Stimulated activated CD4-positive, alpha-beta T cell treated with anti-CD3 and anti-CD28 coated beads, TNF-alpha, amount 100 ng/mL, for 24 hours (primary cell): Measurements from ENCODE around the gene CHMP2A.
A peak's percentile ranks its signal among the peaks of the same experiment; 100 is the strongest.

Source experiments
- DNase-seq, 3 experiments: peaks; one replicate each; pipeline ENCODE4 v3.0.0-alpha.2; 2020; ENCODE audit warnings: low read depth in 3 of 3

The CHMP2A gene

DNA sequence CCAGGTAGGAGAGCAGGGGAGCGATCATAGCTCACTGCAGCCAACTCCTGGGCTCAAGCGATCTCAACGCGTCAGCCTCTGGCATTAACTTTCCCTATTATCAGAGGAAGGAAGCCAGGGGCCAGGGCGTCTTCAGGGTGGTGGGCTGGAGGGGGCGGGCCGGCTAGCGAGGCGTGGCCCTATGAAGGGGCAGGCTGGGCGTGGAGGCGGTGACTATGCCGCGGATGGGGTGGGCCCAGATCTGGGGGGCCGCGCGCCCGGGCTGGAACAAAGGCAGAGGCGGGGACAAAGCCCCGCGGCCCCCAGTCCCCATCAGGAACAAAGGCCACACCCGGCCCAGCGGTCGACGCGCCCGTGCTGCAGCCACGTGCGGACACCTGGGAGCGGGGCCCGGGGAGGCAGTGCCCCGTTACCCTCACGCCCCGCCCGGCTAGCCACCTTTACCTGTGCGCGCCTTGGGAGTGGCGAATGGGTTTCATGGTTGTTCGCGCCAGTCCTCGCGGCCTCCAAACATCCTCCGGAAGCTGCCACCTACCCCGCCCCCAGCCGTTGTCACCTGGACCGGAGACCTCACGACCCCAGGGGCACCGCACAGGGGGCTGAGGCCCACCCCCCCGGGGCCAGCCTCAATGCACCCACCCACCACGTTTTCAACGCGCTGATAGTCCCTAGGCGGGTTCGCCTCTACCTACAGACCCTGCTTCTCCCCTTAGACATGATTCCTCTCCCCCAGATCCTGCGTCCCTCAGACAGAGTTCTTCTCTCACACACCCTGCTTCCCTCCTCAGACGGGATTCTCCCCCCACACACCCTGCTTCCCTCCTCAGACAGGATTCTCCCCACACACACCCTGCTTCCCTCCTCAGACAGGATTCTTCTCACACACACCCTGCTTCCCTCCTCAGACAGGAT lies 16.4 kb downstream of the CHMP2A start:
- peak in 1 of 3 experiments; percentile 58 for DNase-seq

DNA sequence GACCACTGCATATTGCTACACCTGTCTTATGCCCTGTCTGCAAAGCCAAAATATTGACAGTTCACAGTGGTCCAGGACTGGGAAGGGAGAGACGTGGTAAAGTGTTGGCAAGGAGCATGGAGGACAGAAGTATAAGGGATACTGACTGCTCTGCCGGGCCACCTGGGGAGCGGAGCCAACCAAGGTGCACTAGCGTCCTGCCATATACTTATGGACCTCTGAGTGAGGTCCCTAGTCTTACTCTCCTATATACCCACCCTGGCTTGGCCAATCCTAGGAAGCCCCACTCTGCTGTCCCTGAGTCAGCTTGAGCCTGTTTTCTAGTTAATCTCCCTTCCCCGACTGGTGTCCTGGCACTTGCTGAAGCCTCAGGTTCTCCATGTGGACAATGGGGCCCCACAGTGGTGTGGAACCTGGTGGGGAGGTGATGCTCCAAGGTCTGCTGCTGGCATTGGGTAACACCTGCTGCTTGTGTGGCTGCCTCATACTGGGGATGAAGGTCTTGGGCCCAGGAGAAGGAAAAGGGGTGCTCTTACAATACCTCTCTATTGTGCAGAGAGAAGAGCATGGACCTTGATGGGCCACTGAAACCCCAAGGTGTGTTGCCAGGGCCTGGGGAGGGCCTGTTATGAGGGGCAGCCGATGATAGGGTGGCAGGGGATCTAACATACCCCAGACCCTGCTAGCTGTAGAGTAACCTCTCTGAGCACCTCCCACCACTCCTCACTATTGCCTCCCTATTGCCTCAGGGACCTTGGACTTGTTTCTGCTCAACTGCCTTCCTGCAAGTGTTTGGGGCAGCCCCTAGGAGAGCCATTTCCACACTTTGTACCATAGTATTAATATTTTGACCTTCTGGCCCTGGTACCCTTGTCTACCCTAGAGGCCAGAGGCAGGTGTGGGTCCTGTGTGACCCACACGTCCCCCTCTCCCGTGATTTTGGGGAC lies 17.8 kb downstream of the CHMP2A start:
- DNase-seq = no peak

DNA sequence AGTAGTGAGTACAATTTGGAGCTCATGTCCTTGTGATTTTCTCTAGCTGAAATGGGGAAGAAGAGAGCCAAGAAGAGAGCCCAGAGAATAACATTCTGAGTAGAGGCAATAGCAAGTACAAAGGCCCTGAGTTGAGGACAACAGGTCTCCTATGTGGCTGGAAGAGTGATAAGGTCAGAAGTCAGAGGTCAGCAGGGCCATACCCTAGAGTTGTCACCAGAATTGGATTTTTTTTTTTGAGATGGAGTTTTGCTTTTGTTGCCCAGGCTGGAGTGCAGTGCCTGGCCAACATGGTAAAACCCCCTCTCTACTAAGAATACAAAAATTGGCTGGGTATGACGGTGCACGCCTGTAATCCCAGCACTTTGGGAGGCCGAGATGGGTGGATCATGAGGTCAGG lies 19.0 kb downstream of the CHMP2A start:
- DNase-seq = no peak

DNA sequence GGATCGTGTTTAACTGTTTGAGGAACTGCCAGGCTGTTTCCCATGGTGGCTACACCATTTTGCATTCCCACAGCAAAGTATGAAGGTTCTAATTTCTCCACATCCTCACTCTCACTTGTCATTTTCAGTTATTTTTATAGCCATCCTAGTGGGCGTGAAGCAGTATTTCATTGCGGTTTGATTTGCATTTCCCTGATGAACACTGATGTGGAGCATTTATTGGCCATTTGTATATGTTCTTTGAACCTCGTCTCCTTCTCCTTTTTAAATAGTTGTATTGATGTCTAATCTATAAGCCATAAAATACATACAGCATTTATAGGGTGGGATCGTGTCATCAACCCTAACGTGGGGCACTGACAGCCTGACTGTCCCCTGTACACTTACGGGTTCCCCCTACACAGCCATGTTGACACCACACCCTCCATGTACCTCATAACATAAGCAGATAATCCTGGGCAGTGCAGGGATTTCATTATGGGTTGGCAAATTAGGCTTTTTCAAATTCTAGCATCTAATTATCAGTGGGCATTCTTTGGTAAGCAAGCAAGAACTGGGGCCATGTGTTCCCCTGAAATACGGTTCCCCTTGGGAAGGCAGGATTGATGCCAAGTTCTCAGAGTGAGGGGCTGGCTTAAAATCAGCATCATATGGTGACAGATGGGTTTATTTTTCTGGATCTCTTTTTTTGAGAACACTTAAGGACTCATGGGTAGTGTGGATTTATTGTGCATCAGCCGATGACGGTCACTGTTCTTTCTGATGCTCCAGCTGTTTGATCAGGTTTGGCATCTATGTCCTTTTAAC lies 23.7 kb downstream of the CHMP2A start:
- DNase-seq = no peak

DNA sequence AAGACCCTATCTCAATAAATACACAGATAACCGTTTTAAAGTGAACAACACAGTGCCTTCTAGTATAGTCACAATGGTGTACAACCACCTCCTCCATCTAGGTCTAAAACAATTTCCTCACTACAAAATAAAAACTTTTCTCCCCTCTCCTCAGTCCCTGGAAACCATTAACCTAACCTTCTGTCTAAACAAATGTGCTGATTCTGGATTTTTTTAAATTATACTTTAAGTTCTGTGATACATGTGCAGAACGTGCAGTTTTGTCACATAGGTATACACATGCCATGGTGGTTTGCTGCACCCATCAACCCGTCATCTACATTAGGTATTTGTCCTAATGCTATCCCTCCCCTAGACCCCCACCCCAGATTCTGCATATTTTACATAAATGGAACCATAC lies 25.5 kb downstream of the CHMP2A start:
- DNase-seq = no peak

DNA sequence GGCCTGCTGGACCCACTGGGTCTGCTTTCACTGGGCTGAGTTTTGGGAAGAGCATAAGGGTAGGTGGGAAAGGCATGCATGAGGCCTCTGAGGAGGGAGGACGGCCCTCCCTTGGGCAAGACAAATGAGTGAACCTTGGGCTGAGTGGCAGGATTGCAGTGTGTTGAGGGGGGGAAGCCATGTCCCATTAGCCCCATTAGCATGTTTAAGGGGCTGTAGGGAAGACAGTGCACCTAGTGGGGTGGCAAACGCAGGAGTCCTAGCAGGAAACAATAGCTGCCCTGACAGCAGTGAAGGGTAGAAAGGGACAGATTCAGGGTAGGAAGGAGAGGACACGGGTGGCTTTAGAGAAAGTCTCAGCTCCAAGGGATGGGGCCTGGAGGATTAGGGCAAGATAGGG lies 32.2 kb downstream of the CHMP2A start:
- no peak for DNase-seq

DNA sequence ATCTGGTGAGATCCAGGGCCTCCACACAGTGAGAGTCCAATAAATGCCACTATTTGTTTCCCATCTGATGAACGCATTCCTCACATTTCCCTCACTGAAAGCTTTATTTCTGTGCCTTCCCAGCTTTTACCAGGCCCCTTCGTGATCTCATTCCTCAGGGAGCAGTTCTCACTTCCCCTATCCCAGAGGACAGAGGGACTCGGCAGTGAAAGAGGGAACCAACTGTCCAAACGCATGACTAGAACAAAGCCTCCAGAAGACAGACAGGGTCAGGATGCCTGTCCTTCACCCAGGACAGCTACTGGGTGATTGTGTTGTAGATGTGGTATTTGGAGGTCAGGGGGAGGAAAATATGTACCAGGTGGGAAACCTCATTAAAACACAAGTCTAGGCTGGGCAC lies 33.3 kb downstream of the CHMP2A start:
- no peak for DNase-seq

DNA sequence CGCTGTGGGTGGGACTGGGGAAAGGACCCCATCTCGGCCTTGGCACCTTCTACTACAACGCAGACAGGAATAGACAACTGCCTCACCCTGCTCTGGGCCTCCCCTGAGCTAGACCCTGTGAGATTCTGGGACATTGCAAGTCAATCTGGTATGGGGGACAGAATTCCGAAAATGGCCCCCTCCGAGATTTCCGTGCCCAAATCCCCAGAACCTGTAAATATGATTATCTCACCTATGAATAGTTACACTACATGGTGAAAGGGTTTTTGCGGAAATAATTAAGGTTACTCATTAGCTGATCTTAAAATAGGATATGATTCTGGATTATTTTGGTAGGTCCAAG lies 34.7 kb downstream of the CHMP2A start:
- DNase-seq = no peak

DNA sequence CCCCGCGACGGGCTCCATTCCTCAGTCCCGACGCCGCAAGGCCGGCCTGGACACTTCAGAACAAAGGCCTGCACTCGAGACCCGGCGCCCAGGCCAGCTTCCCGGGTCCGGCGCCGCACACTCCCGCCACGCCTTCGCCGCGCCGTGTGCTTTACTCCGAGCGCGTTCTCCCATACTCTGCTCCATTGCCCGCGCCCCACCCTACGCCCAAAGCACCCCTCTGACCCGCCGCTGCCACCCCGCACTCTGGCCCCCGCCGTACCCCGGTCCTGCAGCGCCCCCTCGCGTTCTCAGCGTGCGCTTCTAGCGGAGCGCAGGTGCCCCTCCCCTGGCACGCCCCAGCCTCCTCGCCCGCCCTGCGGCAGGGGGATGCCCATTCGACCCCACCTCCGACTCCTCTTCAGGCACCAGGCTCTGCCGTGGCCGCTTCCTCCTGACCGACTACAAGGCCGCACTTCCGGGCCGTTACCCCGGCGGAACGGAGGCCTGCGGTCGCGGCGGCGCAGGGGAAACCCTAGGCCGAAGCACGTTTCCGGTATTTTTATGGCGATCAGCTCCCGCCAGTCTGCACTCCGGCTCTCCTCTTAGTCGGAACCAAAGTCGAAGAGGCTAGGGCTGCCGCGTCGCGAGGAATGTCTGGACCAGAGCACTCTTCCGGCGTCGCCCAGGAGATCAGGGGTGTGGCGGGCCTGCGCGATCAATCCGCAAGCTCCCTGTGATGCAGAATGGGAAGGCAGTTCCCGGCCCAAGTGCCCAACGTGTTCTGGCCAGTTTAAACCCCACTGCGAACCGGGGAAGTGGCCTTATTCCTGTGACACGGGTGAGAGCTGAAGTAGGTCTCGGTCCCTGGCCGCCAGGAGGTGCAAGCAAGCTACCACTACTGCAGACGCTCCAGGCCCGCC lies 35.3 kb downstream of the CHMP2A start, which contains the start of gene ZBTB45:
ZBTB45 (minus strand) TSS at position 456 of the 902 bp plus-strand sequence. CDS start 2,137 bp downstream, outside the sequence.
- peak; percentile 80 to 91 (median 84) for DNase-seq

DNA sequence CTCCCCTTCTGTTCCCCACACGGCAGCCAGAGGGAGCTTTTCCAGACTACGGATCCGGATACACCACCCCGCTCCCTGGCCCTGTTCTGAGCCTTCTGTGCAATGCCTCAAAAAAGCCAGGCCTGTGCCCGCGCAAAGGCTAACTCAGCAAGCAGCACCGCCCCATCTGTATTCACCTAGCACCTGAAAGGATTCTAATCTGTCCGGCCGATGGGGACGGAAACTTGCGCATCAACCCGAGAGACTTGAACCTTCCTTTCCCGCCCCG lies 35.9 kb downstream of the CHMP2A start:
- DNase-seq = peak in 1 of 3 experiments; percentile 52

DNA sequence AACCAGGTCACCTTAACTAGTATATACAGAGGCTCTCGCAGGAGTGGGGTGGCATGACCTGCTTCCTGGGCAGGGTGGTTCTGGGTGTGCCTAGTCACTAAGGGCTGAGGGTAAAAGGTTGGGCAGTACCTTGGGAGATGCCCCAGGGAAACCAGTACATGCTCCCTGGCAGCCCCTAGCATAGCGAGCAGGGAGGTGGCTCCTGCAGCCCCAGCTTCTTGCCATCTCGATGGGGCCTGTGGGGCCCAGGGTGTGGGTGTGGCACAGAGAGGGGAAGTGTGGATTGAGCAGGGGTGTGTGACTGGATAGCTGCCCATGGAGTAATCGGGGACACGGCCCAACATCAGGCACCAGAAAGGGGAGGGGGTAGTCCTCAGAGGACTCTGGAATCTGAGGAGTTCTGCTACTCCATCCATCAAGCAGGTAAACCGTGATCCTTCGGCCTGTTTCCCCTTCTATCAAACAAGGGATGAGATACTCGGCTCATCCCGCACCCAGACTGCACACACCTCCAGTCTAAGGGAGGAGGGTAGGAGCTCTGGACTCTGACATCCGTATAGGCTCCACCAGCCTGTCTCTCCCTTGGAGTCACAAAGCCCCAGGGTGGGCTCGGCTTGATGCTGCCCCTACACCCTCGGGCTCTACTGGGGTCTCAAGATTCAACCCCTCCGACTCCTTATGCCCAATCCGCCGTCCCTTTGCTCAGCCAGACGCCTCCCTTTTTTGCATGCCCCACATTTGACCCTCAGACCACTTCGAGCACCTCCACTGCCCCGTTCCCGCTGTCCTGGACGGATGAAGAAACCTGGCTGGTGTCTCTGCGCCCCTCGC lies 36.4 kb downstream of the CHMP2A start:
- no peak for DNase-seq

DNA sequence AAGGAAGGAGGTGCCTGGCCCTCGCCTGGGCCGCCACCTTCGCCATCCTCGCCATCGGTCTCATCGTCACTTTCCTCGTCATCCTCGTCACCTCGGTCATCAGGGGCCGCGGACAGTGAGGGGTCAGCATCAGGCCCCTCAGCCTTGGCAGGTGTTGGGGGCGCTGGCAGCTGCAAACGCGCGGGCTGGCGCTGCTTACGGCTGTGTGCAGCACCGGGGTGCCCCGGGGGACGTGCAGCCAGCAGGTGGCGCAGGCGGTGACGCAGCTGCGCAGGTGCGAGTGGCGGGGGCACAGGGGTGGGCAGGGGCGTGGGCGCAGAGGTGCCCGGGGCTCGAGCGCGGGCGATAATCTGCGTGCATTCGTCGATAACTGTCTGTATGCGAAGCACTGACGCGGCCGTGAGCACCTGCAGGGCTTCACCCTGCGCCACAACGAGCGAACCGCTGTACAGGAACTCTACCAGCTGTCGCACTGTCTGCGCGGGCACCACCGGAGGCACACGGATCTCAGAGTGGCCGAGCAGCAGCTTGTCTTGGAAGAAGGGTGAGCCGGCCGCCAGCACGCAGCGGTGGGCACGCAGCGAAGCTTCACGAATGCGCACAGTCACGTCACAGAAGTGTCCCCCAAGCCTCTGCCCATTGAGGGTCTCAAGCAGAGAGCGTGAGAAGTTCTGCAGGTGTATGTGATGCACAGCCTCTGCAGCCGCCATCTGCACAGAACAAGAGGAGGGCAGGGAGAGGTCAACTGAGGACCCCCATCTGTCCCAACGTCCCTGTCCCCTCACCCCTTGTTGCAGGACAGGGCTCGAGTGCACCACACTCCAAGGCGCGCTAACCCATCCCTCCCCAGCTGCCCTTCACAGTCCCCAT lies 37.7 kb downstream of the CHMP2A start:
- no peak for DNase-seq

DNA sequence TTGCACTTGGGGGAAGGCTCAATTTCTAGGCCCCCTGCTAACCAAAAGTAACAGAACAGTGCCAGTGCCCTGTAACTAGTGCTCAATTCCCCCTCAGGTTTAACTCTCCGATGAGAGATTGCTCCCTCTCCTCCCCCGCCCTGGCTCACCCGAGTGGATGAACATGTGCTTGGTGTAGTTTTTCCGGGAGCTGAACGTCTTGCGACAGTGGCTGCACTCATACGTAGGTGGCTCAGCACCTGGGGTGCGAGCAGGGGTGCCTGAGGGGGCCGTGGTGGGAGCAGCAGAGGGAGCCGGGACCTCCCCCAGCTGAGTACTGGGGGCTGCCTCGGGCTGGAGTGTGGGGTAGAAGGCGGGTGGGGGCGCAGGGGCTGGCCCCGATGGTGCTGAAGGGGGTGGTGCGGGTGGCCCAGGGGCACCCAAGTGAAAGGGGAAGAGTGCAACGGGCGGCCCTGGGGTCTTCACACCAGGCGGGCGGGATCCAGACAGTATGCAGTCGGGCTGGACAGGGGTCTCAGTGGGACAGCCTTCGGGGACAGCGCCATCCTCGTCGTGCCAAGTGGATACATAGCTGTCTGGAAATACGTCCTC lies 38.6 kb downstream of the CHMP2A start:
- no peak for DNase-seq

DNA sequence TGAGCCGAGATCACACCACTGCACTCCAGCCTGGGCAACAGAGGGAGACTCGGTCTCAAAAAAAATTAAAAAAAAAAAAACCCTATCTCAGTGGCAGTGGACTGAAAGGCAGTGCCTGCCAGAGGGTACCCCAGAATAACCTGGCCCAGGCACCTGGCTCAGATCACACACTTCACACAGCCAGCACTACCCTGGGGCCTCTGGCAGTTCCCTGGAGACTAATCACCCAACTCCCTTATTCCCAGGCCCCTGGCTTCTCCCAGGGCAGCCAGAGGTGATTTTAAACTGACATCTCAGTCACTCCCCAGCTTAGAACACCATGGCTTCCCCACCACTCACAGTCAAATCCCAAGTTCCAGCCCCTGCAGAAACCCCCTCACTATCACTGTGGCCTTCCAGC lies 39.6 kb downstream of the CHMP2A start:
- DNase-seq = no peak

DNA sequence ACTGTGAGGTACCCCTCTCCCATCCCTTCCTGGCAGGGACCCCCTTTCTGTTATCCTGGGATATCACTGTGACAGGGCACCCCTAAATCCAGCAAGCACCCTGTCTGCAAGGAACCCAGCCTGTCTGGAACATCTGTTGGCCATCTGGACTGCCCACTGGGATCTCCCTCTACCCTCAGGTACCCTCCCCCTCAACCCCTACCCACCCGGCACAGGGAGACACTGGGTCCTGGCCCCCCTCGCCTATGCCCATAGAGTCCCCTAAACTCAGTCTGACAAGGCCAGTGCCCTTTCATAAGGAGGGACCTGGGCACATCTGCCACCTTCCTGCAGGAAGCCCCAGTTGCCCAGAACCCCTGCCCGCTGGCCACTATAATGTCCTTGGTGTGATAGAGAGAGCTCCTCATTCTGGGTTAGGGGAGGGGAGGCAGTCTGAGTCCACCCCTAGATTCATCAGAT lies 40.3 kb downstream of the CHMP2A start:
- DNase-seq = no peak

DNA sequence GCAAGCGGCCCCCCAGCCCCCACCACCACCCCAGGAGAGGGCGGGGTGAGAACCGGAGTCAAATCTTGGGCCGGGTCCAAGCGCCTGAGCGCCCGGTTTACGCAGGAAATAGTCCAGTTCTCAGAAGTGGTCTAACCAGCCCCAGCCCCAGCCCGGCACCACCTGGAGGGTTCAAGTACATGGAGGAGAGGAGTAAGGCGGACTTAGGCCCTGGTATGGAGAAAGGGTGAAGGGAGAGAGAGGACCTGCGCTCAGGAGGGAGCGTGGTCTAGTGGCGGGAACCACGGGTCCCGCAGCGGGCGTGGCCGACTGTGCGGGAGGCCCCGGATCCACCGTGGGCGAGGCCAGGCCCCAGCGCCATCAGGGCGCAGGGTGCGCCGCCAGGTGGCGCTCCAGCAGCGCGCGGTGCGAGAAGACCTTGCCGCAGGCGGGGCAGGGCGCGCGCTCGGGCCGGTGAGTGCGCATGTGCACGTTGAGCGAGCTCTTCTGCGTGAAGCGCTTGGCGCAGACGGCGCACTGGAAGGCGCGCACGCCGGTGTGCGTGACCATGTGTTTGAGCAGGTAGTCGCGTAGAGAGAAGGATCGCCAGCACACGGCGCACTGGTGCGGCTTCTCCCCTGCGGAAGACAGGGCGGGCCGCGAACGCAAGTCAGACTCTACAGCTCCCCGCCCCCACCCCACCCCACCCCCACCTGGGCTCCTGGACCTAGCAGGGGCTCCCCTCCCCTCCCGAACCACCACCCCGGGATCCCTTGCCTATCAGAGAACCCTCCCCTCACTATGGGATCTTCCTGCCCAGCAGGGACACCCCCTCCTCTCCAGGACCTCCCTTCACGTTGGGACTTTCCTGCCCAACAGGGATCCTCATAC lies 41.0 kb downstream of the CHMP2A start:
- DNase-seq = peak; percentile 90 to 95 (median 91)

DNA sequence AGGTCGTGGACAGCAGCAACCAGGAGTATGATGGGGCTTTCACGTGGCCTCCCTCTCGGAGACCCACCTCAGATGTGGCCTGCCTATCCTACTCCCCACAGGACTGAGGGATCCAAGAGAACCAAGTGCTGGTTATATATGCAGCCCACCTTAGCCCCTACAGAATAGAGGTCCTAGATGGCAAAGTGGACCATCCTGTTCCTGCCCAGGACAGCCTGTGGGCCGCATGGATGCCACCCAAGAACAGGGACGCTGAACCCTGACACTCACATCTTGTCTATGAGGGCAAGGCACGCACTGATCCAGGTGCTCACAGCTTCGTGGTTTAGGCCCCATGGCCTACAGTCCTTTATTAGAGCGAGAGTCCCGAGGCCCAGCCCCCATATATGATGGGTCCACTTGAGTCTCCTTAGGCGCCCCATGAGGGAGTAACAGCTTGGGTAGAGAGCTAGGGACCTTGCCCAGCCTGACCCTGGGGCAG lies 41.7 kb downstream of the CHMP2A start:
- no peak for DNase-seq
